Measurements from ENCODE around the gene HOOK1. TPM values are rescaled to one million over a fixed set of nuclear protein-coding genes. Genes with fewer than 3 reads are reported as not detected.

Gene HOOK1
- total RNA-seq: 1 to 10 TPM in 6 of 7 donors, under 1 TPM in 1; 0.15 to 9.9 (median 2.5) TPM
- under 1 TPM; 0.21 to 0.35 TPM for polyA plus RNA-seq
- long read RNA-seq, donor 1, full-length matches to known transcripts: 1 of 3 reads
- long read RNA-seq, donor 1, partial matches to known transcripts: 2 of 3 reads
- long read RNA-seq, donor 1, other reads (novel, unspliced or antisense): 0 of 3 reads
- long read RNA-seq, donor 2: 0 reads
- long read RNA-seq, donor 3, full-length matches to known transcripts: 3 of 6 reads
- long read RNA-seq, donor 3, partial matches to known transcripts: 0 of 6 reads
- long read RNA-seq, donor 3, other reads (novel, unspliced or antisense): 3 of 6 reads

- Histone ChIP-seq H3K36me3 (no peaks in the 10 kb centered on the region), H3K4me1 (ENCODE audit: insufficient read depth) (peaks cover 5% of the 10 kb centered on the region), H3K9me3 (no peaks in the 10 kb centered on the region), H3K27ac (no peak within 1 kb of the TSS), H3K27me3 (no peaks in the 10 kb centered on the region), H3K4me3 (peak within 1 kb of the TSS; percentile 32)
- TF ChIP-seq CTCF (IDR thresholded peaks at IDR 0.05): no peak
- no peak for TF ChIP-seq EP300 (IDR thresholded peaks at IDR 0.05)
- TF ChIP-seq POLR2A (IDR thresholded peaks at IDR 0.05): no peak
- 4 to 9% (median 5%) methylated on average over 65 to 71 of the region's 71 CpGs for WGBS, 3 donors
- DNase-seq: peak in 3 of 5 donors; percentile 8 to 38 (median 23)
- intact Hi-C loops (cut with DNase I): no loop called here
Measured at GRCh38 chr1:59814901-59815825, at the start of gene HOOK1. TSS of gene HOOK1 (plus strand) at chr1:59814949. CDS start at chr1:59815118, 169 bp downstream.

DNA sequence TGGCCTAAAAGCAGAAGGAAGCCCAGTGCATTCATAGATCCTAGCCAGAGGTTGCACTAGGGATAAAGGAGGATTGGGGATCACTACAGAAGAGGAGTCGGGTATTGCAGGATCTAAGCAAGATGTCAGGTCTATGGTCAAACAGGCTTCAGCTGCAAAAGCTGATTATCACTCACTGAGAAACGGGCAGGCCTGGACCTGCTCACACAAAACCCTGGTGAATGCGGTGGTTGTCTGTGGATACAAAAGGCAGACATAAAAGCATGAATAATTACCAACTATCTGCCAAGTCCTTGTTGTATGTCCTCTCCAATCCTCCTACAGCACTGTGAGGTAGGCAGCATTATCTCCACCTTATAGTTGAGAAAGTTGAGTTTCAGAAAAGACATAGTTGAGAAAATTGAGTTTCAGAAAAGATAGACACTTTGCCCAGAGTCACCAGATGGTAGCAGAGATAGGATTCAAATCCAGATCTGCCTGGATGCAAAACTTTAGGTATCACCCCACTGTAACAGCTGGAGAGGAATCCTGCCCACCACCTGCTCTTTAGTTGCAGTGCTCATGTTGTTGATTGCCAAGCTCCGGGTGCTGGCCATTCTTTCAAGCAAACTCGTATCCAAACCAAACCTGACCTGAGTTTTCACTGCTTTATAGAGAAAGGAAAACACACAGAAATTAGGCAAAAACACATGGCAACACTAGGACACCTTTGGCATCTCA, 49.6 kb upstream of the HOOK1 start:
- no peak for DNase-seq
- 71 to 94% (median 89%) methylated on average over 5 of the region's 5 CpGs for WGBS, 3 donors
- no peaks in the 10 kb centered on the region for H3K9me3 ChIP-seq
- H3K4me3 ChIP-seq: no peak overlapping the region
- H3K4me1 ChIP-seq (ENCODE audit: insufficient read depth): no peaks in the 10 kb centered on the region
- intact Hi-C loops (cut with DNase I): no loop called here
- TF ChIP-seq CTCF (IDR thresholded peaks at IDR 0.05): no peak
- TF ChIP-seq POLR2A (IDR thresholded peaks at IDR 0.05): no peak
- no peak for TF ChIP-seq EP300 (IDR thresholded peaks at IDR 0.05)
- no peaks in the 10 kb centered on the region for H3K36me3 ChIP-seq
- H3K27ac ChIP-seq: no peak overlapping the region
- H3K27me3 ChIP-seq: no peaks in the 10 kb centered on the region

- no peaks in the 10 kb centered on the region for H3K4me1 ChIP-seq (ENCODE audit: insufficient read depth)
- intact Hi-C loops (cut with DNase I): no loop called here
- H3K9me3 ChIP-seq: no peaks in the 10 kb centered on the region
- H3K36me3 ChIP-seq: no peaks in the 10 kb centered on the region
- no peaks in the 10 kb centered on the region for H3K27me3 ChIP-seq
- no peak overlapping the region for H3K27ac ChIP-seq
- 78 to 86% (median 85%) methylated on average over 9 of the region's 9 CpGs for WGBS, 3 donors
- H3K4me3 ChIP-seq: no peak overlapping the region
- DNase-seq: no peak
- TF ChIP-seq POLR2A (IDR thresholded peaks at IDR 0.05): no peak
- TF ChIP-seq EP300 (IDR thresholded peaks at IDR 0.05): no peak
- TF ChIP-seq CTCF (IDR thresholded peaks at IDR 0.05): no peak
Measured at GRCh38 chr1:59766227-59766855, 48.4 kb upstream of the HOOK1 start.

GRCh38 chr1:59767119-59767518, 47.6 kb upstream of the HOOK1 start:
- Histone ChIP-seq H3K36me3 (no peaks in the 10 kb centered on the region), H3K27ac (no peak overlapping the region), H3K27me3 (no peaks in the 10 kb centered on the region), H3K4me3 (no peak overlapping the region), H3K9me3 (no peaks in the 10 kb centered on the region), H3K4me1 (ENCODE audit: insufficient read depth) (no peaks in the 10 kb centered on the region)
- no peak for TF ChIP-seq POLR2A (IDR thresholded peaks at IDR 0.05)
- no peak for TF ChIP-seq CTCF (IDR thresholded peaks at IDR 0.05)
- no peak for TF ChIP-seq EP300 (IDR thresholded peaks at IDR 0.05)
- intact Hi-C loops (cut with DNase I): no loop called here
- WGBS, 3 donors: 38 to 49% (median 42%) methylated on average over 2 of the region's 2 CpGs
- no peak for DNase-seq
